Renal cortex interstitium (tissue), 11 donors: ENCODE results near the gene CREBBP. TPM values are rescaled to one million over a fixed set of nuclear protein-coding genes. Genes with fewer than 3 reads are reported as not detected.

Source experiments
- DNase-seq, 11 donors: peaks; one replicate each; pipeline ENCODE4 v3.0.0-alpha.2; 2013; ENCODE audit warnings: low read depth in 9 of 11, low spot score in 4 of 11; ENCODE audit errors: extremely low read depth in 1 of 11
- polyA plus RNA-seq, 3 donors: library from polyadenylated mRNA; unstranded; fragments of 120-200 nt; gene quantifications; one replicate each; pipeline ENCODE4 v1.2.1, GENCODE V29; 2013; ENCODE audit not compliant: insufficient read length in 3 of 3

Gene CREBBP
- polyA plus RNA-seq, 3 donors = 74.6 to 85.9 (median 84.2) TPM

DNA sequence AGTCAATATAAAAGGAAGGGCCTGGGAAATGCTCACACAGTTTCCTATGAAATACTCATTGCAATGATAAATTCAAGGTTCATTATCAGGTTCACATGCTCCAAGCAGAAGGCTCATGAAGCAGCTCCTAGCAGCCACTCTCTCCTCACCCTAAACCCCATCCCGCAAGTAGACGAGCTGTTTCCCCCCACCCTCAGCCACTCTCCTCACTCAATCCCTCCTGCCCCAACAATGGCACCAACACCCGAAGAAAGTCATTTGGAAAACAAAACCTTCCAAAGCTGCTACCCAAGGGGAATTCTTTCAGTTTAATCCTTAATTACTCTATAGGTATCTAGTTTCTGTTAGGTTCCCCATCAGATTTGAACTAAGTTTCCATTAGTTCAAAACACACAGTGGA lies 69.7 kb downstream of the CREBBP start:
- no peak for DNase-seq

DNA sequence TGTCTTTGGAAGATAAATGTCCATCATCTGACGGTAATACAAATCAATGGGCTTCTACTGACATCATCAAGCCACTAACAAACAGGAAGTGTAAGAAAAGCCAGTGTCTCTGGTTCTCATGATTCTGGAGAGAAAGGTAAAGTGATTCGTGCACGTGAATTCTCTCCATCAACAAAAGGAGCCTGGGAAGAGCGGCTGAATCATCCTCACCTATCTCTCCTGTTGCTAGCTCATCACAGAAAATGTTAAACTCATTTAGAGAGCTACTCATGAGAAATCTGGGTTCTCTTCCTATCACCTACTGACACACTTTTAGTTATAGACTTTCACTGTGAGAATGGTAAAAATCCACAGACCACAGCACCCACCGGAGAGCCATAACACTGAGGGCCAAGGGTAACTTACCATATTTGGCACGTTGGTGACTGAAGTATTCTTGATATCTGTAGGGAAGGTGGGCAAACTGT lies 70.3 kb downstream of the CREBBP start:
- no peak for DNase-seq

- no peak for DNase-seq
Observed at GRCh38 chr16:3808308-3809063, 72.0 kb downstream of the CREBBP start.

DNA sequence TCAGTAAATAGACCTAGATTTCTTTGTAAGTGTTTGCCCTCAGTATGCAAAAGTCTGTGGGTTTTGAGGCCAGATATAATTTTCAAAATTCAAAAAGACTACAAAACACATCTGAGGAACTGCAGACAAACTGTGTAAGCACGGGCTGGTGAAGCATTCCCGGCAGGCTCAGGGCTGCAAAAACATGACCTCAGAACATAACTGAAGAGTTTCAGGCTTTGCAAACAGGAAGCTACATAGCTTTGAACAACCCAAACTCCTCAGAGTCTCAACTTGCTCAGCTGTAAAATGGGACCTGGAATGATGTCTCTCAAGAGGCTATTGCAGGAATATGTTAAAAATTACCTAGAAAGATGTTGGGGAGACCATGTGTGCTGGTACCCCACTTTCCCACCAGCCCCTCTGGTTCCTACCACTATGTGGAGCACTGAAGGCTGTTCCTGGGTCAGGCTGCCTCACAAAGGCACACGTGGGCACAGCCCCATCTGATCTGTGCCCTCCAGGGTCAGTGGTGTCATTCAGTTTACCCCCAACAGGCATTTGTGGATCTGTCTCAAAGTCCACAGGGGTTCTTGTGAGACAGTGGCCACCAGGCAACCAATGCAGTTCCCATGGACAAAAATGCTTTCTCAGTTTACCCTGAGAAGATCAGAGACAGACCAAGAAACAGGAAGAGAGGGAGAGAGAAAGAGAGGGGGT lies 72.9 kb downstream of the CREBBP start:
- DNase-seq = no peak

DNA sequence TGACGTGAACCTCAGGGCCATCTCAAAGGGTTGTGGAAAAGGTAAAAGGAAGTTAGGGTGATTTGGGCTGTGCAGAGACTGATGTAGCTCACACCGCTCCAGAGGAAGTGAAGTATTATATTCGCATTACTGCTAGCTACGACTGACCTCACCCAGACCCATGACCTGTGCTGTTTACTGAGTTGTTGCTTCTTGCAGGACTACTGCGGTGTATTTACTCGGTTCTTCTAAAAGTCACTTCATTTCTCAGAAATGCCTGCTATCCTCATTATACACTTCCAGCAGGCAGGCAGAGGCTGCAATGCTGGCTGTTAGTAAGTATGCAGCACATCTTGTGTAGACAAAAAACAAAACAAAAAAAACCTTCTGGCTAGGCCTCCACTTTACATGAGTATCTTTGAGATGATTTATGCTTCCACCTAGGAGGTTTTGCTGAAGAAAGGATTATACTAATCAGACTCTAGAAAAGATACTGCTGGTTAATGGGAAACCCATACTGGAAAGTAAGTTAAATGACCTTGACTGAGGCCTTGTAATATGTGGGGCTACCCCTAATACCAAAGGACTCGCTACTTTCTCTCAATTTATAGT lies 76.0 kb downstream of the CREBBP start:
- no peak for DNase-seq

GRCh38 chr16:3800477-3801270 lies 79.8 kb downstream of the CREBBP start:
- no peak for DNase-seq

DNA sequence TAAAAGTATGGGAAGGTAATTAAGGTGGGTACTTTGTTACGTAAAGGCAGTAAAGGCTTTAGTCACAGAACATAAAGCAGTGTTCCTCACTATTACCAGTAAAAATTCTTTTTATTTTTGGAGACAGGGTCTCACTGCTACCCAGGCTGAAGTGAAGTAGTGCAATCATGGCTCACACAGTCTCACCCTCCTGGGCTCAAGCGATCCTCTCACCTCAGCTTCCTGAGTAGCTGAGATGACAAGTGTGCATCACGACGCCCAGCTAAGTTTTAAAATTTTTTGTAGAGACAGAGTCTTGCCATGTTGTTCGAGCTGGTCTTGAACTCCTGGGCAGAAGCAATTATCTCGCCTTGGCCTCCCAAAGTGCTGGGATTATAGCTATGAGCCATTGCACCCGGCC lies 80.5 kb downstream of the CREBBP start:
- DNase-seq = no peak

DNA sequence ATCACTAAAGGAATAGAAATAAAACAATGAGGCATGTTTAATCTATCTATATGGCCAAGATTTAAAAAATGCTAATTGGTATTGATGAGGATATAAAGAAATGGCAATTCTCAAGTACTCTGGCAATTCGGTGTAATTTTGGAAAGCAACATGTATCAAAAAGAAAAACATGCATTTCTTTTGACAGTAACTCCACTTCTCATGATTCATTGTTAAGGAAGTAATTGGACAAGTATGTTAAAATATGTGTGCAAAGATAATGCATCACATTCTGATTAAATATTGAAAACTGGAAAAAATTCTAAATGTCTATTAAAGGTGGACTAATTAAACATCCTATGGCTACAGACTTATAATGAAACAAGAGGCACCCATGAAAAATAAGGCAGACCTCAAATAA lies 81.2 kb downstream of the CREBBP start:
- no peak for DNase-seq

GRCh38 chr16:3798838-3799237 lies 81.7 kb downstream of the CREBBP start:
- DNase-seq = no peak

- no peak for DNase-seq
Observed at GRCh38 chr16:3797904-3798811, 82.4 kb downstream of the CREBBP start.

DNA sequence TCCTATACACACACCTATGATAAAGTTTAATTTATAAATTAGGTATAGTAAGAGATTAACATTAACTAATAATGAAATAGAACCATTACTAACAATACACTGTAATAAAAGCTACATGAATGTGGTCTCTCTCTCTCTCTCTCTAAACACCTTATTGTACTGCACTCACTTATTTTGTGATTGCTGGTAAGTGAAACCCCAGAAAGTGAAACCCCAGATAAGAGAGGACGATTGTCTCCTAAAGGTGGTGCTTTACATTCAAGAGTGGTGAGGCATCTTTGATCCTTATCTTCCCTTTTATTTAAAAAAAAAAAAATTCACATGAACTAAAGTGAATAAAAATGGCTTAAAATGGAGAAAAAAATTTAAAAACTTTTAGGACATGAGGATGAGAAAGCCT lies 83.0 kb downstream of the CREBBP start:
- DNase-seq = no peak

DNA sequence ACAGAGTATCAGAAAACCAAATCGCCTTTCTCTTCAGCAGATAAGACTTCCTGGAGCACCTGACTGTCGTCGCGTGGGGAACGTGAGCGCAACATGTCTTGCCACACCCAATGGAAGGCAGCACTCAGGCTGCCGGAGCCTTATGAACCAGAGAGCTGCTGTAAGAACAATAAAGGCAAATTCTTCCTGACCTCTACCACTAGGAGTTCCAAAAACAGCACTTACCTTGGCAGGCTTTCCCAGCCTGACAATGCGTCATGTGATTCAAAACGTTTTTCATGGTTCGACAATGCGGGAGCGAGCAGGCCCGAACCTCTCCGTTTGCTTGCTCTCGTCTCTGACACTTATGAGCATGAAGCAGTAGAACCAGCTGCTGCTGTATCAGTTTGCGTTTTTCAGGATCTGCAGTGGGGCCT lies 87.3 kb downstream of the CREBBP start:
- DNase-seq = no peak

GRCh38 chr16:3792472-3793012 lies 88.0 kb downstream of the CREBBP start:
- no peak for DNase-seq

DNA sequence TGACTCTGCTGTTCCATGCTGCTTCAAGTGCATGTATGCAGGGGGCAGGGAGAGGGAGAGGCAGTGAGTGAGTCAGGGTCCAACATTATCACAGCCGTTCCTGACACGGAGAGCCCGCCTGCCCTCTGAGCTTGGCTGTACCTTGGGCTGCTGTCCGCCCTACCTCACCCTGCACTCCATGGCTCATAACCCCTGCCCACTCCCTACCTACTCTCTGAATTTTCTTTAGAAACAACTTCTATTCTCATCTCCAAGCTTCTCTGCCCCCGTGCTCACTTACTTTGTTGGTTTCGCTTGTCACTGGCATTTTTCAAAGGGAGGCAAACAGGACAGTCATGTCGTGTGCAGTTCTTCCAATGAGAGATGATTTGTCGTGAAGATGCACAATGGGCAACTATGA lies 88.8 kb downstream of the CREBBP start:
- DNase-seq = no peak

DNA sequence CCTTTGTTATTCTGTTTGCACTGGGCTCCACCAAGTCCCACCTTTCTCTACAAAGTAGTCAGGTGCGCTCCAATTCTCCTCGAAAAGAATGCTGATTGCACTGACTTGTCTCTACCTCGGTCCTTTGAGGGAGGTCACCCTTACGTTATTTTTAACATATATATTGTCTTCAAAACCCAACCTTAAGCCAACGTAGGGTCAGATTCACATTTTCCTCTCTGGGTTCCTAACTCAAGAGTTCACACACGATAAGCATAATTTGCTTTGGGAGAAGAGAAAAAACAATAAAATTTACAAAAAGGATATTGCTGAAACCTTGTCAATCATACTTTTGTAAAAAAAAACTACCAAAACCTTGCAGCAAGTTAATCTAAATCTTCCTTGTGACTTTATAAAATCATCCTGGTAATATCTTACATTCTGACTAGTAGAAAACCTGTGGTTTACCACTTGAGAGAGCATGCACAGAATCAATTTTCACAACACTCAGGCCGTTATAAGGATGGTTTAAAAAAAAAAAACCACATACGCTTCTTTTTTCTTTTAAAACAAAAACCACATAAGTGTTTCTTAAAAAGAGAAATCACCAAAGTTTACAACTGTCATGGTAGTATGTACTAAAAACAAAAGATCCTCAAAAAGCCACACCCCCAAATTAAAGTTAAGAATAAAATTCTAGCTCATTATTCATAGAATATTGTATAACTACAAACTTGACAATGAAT lies 91.0 kb downstream of the CREBBP start:
- DNase-seq = no peak

DNA sequence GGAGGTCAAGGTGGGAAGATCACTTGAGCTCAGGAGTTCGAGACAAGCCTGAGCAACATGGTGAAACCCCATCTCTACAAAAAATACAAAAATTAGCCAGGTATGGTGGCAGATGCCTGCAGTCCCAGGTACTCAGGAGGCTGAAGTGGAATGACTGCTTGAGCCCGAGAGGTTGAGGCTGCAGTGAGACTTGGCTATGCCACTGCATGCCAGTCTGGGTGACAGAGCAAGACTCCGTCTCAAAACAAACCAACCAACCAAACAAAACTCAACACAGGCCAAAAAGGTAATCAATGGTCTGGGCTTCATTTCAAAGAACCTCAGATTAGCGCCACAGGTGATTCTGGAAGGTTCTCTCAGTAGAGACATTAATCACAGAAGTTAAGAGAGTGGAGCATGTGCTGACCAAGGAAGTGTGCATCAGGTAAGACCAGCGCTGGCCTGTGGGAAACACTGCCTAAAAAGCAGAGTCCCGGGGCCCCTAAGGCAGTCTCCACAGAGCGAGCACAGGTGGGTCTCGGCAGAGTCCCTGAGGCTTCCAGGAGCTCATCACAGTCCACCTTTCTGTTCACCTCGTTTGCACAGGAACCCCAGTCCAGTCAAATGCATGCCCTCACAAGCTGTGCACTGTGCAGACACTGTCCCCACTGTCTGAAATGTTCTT lies 91.7 kb downstream of the CREBBP start:
- DNase-seq = no peak
